Measurements from ENCODE around the gene KMT2B.
"Not testable (repeated sequence)": the region's sequence is repeated elsewhere in the genome, so short reads cannot be mapped to it uniquely, and the experiment has no call there.

KMT2B gene, protein sequence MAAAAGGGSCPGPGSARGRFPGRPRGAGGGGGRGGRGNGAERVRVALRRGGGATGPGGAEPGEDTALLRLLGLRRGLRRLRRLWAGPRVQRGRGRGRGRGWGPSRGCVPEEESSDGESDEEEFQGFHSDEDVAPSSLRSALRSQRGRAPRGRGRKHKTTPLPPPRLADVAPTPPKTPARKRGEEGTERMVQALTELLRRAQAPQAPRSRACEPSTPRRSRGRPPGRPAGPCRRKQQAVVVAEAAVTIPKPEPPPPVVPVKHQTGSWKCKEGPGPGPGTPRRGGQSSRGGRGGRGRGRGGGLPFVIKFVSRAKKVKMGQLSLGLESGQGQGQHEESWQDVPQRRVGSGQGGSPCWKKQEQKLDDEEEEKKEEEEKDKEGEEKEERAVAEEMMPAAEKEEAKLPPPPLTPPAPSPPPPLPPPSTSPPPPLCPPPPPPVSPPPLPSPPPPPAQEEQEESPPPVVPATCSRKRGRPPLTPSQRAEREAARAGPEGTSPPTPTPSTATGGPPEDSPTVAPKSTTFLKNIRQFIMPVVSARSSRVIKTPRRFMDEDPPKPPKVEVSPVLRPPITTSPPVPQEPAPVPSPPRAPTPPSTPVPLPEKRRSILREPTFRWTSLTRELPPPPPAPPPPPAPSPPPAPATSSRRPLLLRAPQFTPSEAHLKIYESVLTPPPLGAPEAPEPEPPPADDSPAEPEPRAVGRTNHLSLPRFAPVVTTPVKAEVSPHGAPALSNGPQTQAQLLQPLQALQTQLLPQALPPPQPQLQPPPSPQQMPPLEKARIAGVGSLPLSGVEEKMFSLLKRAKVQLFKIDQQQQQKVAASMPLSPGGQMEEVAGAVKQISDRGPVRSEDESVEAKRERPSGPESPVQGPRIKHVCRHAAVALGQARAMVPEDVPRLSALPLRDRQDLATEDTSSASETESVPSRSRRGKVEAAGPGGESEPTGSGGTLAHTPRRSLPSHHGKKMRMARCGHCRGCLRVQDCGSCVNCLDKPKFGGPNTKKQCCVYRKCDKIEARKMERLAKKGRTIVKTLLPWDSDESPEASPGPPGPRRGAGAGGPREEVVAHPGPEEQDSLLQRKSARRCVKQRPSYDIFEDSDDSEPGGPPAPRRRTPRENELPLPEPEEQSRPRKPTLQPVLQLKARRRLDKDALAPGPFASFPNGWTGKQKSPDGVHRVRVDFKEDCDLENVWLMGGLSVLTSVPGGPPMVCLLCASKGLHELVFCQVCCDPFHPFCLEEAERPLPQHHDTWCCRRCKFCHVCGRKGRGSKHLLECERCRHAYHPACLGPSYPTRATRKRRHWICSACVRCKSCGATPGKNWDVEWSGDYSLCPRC (N-terminal part only)

DNA sequence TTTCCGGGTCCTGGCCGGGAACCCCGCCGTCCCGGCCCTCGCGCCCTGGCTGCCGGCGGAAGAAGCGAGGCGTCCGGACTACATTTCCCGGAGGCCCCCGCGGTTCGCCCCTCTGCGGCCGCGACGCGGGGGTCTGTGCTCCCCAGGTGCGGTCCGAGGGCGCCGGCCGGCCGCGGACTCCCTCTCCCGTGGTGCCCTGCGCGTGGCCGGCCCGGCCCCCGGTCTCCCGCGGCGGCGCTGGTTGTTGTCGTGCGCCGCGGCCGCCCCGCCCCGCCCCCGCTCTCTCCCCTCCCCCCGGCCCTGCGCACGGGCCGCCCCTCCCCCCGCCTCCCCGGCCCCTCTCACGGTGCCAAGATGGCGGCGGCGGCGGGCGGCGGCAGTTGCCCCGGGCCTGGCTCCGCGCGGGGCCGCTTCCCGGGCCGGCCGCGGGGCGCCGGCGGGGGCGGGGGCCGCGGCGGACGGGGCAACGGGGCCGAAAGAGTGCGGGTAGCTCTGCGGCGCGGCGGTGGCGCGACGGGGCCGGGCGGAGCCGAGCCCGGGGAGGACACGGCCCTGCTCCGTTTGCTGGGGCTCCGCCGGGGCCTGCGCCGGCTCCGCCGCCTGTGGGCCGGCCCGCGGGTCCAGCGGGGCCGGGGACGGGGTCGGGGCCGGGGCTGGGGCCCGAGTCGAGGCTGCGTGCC lies at the start of gene KMT2B:
KMT2B (plus strand) TSS at position 339 of the 680 bp plus-strand sequence; CDS start at position 355, 16 bp downstream.
- peak in 1 of 2 donors; percentile 92 for DNase-seq (ENCODE audit: low read depth in 2 of 2)

DNA sequence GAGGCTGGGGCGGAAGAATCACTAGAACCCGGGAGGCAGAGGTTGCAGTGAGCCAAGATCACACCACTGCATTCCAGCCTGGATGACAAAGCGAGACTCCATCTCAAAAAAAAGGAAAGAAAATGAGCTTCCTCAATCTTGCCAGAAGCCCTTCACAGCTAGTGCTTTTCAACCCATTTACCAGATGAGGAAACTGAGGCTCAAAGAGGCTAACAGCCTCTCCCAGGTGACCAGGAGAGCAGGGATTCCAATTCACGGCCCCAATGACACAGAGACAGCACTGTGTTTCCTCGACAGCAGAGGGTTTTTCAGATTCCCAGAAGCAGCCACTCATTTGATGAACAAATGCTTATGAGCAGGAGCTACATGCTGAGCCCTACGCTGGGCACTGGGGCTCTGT lies 48.2 kb upstream of the KMT2B start:
- no peak for DNase-seq (ENCODE audit: low read depth in 2 of 2)

DNA sequence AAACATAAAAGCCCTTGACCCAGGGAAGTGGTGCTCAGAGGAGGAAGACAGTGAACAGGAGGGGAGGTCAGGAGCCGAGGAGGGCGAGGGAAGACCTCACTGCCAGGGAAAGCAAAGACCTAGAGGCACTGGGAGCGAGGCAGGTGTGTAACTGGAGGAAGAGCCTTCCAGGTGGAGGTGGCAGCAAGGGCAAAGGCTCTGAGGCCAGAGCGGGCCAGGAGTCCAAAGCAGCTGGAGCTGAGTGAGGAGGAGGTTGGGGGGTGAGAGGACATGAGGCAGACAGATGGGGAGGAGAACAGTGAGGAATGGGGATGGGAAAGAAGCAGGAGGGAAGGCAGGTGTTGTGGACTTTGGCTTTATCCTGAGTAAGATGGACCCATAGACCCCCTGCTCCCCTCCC lies 47.8 kb upstream of the KMT2B start:
- no peak for DNase-seq (ENCODE audit: low read depth in 2 of 2)

DNA sequence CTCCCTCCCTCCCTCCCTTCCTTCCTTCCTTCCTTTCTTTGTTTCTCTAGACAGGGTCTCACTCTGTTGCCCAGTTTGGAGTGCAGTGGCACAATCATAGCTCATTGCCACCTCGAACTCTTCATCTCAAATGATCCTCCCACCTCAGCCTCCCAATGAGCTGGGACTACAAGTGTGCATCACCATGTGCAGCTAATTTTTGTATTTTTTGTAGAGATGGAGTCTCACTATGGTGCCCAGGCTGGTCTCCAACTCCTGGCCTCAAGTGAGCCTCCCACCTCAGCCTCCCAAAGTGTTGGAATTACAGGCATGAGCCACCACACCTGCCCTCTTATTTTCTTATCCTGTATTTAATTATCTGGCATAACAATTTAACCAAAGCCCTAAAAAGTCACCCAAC lies 47.1 kb upstream of the KMT2B start:
- DNase-seq (ENCODE audit: low read depth in 2 of 2), result no peak

DNA sequence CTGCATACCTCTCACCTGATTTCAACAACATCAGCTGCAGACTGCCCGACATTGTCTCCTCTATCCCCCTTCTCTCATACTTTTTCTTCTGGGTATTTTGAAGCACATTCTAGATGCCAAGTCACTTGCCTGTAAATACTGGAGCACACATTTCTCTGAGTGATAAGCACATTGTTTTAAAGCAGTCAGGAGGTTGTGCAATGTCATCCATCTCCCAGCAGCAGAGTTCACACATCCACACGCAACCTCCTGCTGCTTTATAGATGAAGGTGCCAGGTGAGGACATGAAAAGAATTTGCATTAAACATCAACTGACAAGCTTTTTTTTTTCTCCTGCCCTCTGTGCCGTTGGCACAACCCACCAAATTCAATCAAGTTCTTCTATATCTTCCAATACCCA lies 46.0 kb upstream of the KMT2B start:
- DNase-seq (ENCODE audit: low read depth in 2 of 2), result no peak

DNA sequence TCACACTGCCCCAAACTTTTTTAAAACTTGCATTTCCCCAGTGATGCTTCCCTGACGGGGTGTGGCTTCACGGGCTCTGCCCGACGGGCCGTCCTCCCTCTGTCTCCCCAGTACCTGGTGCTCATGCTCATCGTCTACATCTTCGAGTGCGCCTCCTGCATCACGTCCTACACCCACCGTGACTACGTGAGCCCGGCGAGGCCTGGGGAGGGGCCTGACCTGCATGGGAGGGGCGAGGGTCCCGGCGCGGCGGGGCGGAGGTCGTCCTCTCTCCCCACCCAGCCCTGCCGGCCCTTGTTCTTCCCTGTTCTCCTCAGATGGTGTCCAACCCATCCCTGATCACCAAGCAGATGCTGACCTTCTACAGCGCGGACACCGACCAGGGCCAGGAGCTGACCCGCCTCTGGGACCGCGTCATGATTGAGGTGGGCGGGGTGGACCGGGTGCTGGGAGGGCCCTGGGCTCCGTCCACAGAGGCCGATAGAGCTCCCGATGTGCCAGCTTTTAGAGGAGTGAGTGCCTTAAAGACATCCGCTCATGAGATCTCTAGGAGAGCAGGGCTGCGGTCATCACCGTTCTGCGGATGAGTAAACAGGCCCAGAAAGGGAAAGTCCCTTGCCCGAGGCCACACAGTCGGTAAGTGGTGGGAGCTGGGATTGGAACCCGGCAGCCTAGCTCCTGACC lies 44.5 kb upstream of the KMT2B start:
- peak; percentile 38 to 55 for DNase-seq (ENCODE audit: low read depth in 2 of 2)

DNA sequence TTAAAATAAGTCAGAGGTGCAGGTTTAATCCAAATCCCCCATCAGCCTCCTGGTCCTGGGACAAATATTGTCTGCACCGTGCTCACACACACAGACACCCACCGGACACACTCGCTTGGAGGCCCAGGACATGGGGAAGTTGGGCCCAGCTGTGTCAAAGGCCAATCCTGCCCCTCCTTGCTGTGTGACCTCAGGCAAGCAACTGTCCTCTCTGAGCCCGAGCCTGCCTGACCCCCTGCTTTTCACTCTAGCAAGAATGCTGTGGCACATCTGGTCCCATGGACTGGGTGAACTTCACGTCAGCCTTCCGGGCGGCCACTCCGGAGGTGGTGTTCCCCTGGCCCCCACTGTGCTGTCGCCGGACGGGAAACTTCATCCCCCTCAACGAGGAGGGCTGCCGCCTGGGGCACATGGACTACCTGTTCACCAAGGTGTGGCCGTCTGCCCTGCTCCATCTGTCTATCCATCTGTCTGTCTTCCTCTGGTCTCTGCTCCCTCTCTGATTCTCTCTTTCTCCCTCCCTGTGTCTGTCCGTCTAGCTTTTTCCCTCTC lies 42.1 kb upstream of the KMT2B start:
- DNase-seq (ENCODE audit: low read depth in 2 of 2), result no peak

DNA sequence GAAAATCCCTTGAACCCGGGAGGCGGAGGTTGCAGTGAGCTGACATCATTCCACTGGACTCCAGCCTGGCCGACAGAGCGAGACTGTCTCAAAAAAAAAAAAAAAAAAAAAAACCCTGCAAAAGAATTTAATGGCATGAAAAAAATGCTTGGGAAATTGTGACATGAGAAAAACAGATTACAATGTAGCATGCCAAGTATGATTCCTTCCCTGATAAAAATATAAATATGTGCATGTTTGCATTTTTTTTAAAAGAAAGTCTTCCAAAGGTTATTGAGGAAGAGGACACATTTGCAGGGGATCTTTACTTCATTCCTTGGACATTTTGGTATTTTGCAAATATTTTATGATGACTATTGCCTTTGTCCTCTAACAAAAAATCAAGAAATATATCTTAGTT lies 28.0 kb upstream of the KMT2B start:
- no peak for DNase-seq (ENCODE audit: low read depth in 2 of 2)

DNA sequence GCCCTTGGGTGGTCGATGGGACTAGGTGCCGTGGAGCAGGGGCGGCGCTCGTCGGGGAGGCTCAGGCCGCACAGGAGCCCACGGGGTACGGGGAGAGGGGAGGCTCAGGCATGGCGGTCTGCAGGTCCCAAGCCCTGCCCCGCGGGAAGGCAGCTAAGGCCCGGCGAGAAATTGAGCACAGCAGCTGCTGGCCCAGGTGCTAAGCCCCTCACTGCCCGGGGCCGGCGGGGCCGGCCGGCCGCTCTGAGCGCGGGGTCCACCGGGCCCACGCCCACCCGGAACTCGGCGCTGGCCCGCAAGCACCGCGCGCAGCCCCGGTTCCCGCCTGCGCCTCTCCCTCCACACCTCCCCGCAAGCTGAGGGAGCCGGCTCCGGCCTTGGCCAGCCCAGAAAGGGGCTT lies 26.7 kb upstream of the KMT2B start:
- not testable (repeated sequence) for DNase-seq (ENCODE audit: low read depth in 2 of 2)

DNA sequence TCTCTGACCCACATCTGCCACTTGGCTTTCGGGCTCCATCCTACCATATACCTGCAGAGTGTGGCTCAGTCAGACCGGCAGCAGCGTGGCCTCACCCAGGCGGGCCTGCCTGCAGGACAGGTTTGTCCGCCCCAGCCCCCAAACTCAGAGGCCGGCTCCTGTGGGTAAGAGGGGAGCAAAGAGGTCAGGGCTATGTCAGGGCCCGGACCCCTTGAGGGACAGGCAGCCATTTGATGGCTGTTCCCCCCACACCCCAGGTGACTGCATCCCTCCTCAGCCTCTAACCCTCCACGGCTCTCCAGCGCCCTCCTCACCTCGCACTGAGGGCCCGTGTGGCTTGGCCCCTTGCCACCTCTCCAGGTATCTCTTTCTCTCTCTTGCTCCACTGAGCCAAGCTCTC lies 25.8 kb upstream of the KMT2B start:
- DNase-seq (ENCODE audit: low read depth in 2 of 2), result no peak

DNA sequence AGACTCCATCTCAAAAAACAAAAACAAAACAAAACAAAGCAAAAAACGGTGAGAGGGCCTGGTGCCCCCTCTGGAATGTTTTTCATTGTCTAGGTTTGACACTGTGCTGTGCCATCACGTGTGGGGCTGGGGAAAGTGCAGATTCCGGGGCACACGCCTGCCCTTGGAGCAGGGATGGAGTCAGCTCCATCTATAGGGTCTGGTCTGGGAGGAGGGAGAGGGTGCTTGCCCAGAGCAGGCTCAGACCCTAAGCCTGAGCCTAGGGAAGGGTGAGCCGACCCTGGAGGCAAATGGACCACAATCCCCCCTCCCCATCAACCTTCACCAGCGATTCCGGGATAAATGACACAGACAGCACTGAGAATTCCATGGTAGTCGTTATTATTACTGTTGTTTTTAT lies 24.4 kb upstream of the KMT2B start:
- DNase-seq (ENCODE audit: low read depth in 2 of 2), result no peak

DNA sequence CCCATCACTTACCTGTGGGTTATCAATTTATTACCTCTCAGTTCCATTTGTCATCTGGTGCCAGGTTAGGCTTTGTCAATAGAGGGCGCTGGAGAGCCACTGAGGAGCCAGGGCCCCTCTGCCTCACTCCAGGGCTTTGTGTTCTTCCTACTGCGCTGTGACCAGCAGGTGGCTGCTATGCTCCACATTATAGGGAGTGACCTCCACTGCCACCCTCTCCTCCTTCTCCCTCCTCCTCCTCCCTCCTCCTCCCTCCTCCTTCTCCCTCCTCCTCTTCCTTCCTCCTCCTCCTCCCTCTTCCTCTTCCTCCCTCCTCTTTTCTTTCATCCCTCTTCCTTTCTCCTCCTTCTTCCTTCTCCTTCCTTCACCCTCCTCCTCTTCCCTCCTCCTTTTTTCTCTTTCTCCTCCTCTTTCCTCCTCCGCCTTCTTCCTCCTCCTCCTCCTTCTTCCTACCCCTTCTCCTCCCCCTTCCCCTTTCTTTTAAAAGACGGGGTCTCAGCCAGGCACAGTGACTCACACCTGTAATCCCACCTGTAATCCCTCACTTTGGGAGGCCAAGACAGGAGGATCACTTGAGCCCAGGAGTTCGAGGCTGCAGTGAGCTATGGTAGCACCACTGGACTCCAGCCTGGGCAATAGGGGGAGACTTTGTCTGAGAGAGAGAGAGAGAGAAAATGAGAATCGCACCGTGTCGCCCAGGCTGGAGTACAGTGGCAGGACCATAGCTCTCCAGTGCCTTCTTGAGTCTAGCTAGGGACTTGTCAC lies 23.8 kb upstream of the KMT2B start:
- DNase-seq (ENCODE audit: low read depth in 2 of 2), result peak; percentile 86

DNA sequence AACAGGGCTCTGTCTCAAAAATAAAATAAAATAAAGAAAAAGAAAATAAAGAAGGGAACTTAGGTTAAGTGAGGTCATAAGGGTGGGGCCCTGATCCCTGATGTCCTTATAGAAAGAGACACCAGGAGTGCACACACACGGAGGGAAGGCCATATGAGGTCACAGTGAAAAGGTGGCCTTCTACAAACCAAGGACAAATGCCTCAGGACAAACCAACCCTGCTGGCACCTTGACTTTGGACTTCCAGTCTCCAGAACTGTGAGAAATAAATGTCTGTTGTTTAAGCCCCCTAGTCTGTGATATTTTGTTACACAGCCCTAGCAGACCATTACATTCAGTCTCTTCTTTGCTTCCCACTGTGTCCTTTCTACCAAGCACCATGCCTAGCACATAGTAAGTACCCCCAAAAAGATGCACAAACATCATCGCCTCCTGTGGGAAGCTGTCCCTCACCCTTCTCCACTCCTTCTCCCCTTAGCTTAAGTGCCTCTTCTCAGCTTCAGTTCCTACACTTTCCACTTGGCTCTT lies 21.8 kb upstream of the KMT2B start:
- no peak for DNase-seq (ENCODE audit: low read depth in 2 of 2)

DNA sequence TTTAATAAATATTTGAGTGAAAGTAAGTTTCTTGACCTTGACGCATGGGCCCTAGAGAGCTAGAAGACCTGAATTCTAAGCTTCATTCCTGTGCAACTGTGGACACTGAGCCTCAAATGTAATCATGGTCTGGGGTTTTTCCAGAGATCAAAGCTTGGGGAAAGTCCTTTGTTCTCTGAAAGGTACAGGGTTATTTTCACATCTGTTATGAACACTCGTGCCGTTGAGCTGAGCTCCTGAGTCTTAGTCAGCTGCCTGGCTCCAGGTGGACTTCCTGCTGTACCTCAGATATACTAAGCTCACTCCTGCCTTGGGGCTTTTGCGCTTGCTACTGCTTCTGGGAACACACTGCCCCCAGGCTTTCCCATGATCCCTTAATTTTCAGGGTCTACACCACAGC lies 21.0 kb upstream of the KMT2B start:
- DNase-seq (ENCODE audit: low read depth in 2 of 2), result no peak

DNA sequence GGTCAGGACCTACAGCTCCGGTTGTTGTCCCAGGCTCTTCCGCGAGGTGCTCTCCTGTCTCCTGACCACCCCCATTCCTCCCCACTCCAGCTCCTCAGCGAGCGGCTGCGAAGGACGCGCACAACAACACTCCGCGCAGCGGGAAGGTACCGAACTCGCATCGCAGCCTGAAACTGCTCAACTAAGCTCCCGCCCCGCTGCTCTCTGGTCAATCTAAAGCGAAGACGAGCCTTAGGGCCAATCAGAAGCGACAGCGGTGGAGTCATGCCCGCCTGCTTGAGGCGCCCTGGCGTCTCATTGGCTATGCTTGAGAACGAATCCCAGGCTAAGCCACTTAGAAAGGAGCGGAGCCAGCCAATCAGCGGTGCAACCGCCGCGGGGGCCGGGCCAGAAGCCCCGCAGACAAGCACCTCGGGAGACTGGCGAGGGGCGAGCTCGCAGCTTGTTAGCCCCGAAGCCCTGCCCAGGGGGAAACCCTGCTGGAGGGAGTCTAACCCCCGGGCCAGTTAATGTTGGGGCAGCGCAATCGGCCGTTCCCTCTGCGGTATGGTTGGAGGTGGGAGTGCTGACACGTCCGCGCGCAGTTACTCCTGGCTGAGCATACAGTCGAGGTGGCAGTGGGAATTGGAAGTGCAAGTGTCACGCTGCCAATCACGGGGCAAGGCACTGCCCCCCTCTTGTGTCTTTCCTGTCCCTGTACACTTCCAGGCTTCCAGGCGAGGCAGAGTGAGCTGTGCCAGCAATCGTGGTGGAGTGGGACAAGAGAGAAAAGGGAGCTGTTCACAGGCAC lies 15.4 kb upstream of the KMT2B start:
- peak; percentile 85 to 91 for DNase-seq (ENCODE audit: low read depth in 2 of 2)

DNA sequence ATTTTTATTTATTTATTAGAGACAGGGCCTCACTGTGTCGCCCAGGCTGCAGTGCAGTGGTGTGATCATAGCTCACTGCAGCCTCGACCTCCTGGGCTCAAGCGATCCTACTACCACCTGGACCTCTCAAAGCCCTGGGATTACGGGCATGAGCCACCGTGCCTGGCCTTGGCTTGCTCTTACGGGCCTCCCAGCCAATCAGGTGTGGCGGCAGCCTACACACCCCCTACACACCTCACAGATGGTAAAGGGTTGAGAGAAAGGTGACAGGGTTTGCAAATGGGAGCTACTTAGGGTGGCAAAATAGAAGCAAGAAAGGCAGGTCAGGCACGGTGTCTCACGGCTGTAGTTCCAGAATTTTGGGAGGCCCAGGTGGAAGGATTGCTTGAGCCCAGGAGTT lies 14.5 kb upstream of the KMT2B start:
- DNase-seq (ENCODE audit: low read depth in 2 of 2), result no peak

DNA sequence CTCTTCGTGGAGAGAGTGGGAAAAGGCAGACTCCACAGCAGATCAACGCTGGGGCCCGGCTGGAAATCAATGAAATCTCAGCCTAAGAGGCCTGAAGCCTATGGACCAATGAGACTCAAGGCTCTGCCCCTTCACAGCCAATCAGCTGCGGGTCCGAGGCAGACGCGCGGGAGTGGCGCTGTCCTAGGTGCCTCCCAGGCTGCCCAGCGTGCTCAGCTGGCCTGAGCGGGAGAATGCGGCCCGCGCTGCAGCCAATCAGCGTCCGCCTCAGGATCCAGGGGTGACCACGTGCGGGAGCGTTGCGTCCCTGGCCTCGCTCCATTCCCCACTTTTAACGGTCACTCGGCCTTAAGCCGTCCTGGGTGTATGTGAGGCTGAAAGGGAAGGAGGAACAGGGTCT lies 13.6 kb upstream of the KMT2B start, which contains the start of gene ZBTB32:
ZBTB32 (plus strand) TSS at position 341 of the 400 bp plus-strand sequence. CDS start 10,069 bp downstream, outside the sequence.
- DNase-seq (ENCODE audit: low read depth in 2 of 2), result no peak

DNA sequence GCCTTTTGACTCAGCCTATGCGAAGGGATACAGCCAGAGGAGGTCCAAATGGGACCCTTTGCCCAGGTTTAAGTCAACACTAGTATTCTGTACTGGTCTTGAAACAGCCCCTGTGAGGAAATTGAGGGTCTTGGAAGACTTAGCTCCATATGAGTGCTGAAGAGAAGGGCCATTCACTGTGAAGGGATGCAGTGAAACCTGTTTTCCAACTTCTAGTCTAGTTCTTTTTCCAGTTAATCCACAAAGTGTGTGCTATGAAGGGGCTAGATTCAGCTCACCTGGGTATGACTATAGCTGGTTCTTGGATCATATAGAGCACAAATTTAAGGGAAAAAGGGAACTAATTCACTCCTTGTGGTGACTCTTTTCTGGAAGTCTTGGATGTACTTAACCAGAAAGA lies 9.4 kb upstream of the KMT2B start:
- no peak for DNase-seq (ENCODE audit: low read depth in 2 of 2)
